Endothelial cell of umbilical vein (primary cell): ENCODE results near the gene SVIL.

Experiments
- CTCF ChIP-seq, 2 donors: IDR thresholded peaks; 1 replicate in 1 of 2; 2 replicates in 1 of 2; pipeline ENCODE4 v1.5.1; 2011; ENCODE audit warnings: low read length in 2 of 2, mild to moderate bottlenecking in 2 of 2, moderate library complexity in 2 of 2, control low read depth in 1 of 2, inconsistent platforms in 1 of 2, low read depth in 1 of 2; ENCODE audit not compliant: insufficient read depth in 1 of 2; ENCODE audit errors: extremely low read depth in 1 of 2
- POLR2A ChIP-seq: IDR thresholded peaks from 2 replicates; pipeline ENCODE4 v1.6.1; 2012; ENCODE audit warnings: low read depth, mild to moderate bottlenecking, control low read depth, low read length

GRCh38 chr10:29646238-29646902 lies 11.6 kb upstream of the SVIL start:
- TF ChIP-seq CTCF (IDR thresholded peaks at IDR 0.05; ENCODE audit: extremely low read depth in 1 of 2, insufficient read depth in 1 of 2, low read depth in 1 of 2, low read length in 2 of 2): no peak
- no peak for TF ChIP-seq POLR2A
